Nephron (organoid): ENCODE data around the gene ZNF439.
"Not testable (repeated sequence)": the region's sequence is repeated elsewhere in the genome, so short reads cannot be mapped to it uniquely, and the experiment has no call there.

Experiments
- H3K27ac Mint-ChIP-seq, 3 experiments: 2 replicates each; pipeline ENCODE4 v1.8.0; 2020; ENCODE audit warnings: mixed read lengths in 3 of 3, mild to moderate bottlenecking in 2 of 3, moderate library complexity in 1 of 3
- H3K27me3 Mint-ChIP-seq: 2 replicates; pipeline ENCODE4 v1.8.0; 2021; ENCODE audit warnings: low read depth, mild to moderate bottlenecking, moderate library complexity, mixed read lengths
- H3K36me3 Mint-ChIP-seq: 2 replicates; pipeline ENCODE4 v1.8.0; 2020; ENCODE audit warnings: low read depth, mixed read lengths
- H3K4me1 Mint-ChIP-seq: 2 replicates; pipeline ENCODE4 v1.8.0; 2020; ENCODE audit warnings: mixed read lengths
- H3K4me3 Mint-ChIP-seq, 3 experiments: 2 replicates each; pipeline ENCODE4 v1.8.0; 2020; ENCODE audit warnings: mild to moderate bottlenecking in 3 of 3, mixed read lengths in 3 of 3, moderate library complexity in 2 of 3
- H3K9me3 Mint-ChIP-seq: 2 replicates; pipeline ENCODE4 v1.8.0; 2020; ENCODE audit warnings: mixed read lengths
- TF ChIP-seq, protein P1 (sequence below), 3 experiments: fragments of 200-600 bp; sonication (generic); IDR thresholded peaks; one replicate each; pipeline ENCODE4 v1.5.0; 2021; ENCODE audit warnings: antibody characterized with exemption in 3 of 3; ENCODE audit not compliant: unreplicated experiment in 3 of 3

The ZNF439 gene

DNA sequence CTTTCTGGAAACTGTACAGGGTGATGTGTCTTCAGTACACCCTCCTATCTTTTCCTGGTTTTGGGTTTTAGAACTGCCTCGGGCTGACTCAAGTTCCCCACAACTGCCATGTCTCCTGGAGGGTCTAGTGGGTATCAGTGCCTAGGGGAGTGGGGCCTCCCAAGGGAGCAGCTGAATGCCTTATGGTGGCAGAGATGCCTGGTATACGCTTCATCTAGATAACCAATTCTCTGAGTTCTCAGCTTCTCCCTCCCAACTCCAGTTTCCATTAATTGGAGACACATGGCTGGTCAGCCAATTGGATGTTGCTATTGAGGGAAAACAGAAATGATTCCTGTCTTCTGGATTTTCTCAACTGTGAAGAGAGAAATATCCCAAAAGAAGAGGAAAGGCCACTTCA lies 12.8 kb downstream of the ZNF439 start:
- H3K4me1 Mint-ChIP-seq: no peaks in the 10 kb centered on the region
- peaks cover 31% of the 10 kb centered on the region for H3K9me3 Mint-ChIP-seq
- no peak overlapping the region for H3K27ac Mint-ChIP-seq
- no peaks in the 10 kb centered on the region for H3K27me3 Mint-ChIP-seq
- H3K36me3 Mint-ChIP-seq: peaks cover 4% of the 10 kb centered on the region
- TF ChIP-seq, protein P1, sequence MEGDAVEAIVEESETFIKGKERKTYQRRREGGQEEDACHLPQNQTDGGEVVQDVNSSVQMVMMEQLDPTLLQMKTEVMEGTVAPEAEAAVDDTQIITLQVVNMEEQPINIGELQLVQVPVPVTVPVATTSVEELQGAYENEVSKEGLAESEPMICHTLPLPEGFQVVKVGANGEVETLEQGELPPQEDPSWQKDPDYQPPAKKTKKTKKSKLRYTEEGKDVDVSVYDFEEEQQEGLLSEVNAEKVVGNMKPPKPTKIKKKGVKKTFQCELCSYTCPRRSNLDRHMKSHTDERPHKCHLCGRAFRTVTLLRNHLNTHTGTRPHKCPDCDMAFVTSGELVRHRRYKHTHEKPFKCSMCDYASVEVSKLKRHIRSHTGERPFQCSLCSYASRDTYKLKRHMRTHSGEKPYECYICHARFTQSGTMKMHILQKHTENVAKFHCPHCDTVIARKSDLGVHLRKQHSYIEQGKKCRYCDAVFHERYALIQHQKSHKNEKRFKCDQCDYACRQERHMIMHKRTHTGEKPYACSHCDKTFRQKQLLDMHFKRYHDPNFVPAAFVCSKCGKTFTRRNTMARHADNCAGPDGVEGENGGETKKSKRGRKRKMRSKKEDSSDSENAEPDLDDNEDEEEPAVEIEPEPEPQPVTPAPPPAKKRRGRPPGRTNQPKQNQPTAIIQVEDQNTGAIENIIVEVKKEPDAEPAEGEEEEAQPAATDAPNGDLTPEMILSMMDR (IDR thresholded peaks at IDR 0.05; ENCODE audit: unreplicated experiment in 3 of 3): no peak
- H3K4me3 Mint-ChIP-seq: no peak overlapping the region

DNA sequence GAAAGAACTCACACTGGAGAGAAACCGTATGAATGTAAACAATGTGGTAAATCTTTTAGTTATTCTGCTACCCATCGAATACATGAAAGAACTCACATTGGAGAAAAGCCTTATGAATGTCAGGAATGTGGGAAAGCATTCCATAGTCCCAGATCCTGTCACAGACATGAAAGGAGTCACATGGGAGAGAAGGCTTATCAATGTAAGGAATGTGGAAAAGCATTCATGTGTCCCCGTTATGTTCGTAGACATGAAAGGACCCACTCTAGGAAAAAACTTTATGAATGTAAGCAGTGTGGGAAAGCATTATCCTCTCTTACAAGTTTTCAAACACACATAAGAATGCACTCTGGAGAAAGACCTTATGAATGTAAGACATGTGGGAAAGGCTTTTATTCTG lies 19.2 kb downstream of the ZNF439 start:
- not testable (repeated sequence) for H3K4me1 Mint-ChIP-seq

DNA sequence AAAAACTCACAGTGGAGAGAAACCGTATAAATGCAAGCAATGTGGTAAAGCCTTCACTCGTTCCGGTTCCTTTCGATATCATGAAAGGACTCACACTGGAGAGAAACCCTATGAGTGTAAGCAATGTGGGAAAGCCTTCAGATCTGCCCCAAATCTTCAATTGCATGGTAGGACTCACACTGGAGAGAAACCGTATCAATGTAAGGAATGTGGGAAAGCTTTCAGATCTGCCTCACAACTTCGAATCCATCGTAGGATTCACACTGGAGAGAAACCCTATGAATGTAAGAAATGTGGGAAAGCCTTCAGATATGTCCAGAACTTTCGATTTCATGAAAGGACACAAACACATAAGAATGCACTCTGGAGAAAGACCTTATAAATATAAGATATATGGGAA lies 19.7 kb downstream of the ZNF439 start:
- TF ChIP-seq, protein P1 (IDR thresholded peaks at IDR 0.05; ENCODE audit: unreplicated experiment in 3 of 3): no peak

More for the DNA sequence above, 19.2 kb downstream of the ZNF439 start:
- H3K27ac Mint-ChIP-seq, H3K4me3 Mint-ChIP-seq, H3K27me3 Mint-ChIP-seq: not testable (repeated sequence)
- peaks cover 24% of the 10 kb centered on the region for H3K36me3 Mint-ChIP-seq
- H3K9me3 Mint-ChIP-seq: peaks cover 54% of the 10 kb centered on the region

DNA sequence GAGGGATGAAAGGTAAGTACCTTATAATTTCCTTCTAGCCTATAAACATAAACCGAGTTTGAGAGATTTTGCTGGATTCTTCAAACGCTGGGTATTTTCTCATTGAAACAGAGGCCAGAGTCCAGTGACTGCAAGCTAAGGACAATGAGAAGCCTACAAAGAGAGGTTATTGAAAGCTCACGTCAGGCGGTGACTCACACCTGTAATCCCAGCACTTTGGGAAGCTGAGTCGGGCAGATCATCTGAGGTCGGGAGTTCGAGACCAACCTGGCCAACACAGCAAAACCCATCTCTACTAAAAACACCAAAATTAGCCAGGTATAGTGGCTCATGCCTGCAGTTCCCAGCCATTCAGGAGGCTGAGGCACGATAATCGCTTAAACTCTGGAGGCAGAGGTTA lies 24.1 kb downstream of the ZNF439 start:
- Mint-ChIP-seq H3K4me3 (no peak overlapping the region), H3K4me1 (no peaks in the 10 kb centered on the region), H3K27ac (no peak overlapping the region), H3K9me3 (peaks cover 25% of the 10 kb centered on the region), H3K27me3 (peaks cover 4% of the 10 kb centered on the region), H3K36me3 (peaks cover 14% of the 10 kb centered on the region)
- TF ChIP-seq, protein P1 (IDR thresholded peaks at IDR 0.05; ENCODE audit: unreplicated experiment in 3 of 3): no peak

More for the DNA sequence above, 19.7 kb downstream of the ZNF439 start:
- Mint-ChIP-seq H3K4me3 (no peak overlapping the region), H3K9me3 (peaks cover 53% of the 10 kb centered on the region), H3K27me3 (no peaks in the 10 kb centered on the region), H3K27ac (no peak overlapping the region), H3K36me3 (peaks cover 24% of the 10 kb centered on the region), H3K4me1 (no peaks in the 10 kb centered on the region)

DNA sequence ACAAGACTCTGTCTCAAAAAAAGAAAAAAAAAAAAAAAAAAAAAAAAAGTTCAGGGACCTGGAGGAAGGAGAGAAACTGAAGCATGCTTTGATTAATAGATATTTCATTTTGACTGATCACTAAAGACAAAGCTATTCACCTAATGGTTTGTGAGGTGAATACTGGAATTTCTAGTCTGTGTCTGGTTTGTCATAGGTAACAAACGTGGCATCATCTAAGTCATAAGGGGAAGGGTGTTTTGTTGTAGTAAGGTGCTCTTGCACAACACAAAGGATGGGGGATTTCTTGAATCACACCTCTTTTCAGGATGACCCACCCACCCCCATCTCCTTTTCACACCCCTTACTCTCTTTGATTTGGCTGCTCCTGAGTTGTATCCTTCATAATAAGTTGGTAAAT lies 25.2 kb downstream of the ZNF439 start:
- TF ChIP-seq, protein P1 (IDR thresholded peaks at IDR 0.05; ENCODE audit: unreplicated experiment in 3 of 3): no peak
- Mint-ChIP-seq H3K27me3 (peaks cover 4% of the 10 kb centered on the region), H3K9me3 (peaks cover 14% of the 10 kb centered on the region), H3K4me1 (no peaks in the 10 kb centered on the region), H3K36me3 (peaks cover 3% of the 10 kb centered on the region), H3K4me3 (no peak overlapping the region), H3K27ac (no peak overlapping the region)

DNA sequence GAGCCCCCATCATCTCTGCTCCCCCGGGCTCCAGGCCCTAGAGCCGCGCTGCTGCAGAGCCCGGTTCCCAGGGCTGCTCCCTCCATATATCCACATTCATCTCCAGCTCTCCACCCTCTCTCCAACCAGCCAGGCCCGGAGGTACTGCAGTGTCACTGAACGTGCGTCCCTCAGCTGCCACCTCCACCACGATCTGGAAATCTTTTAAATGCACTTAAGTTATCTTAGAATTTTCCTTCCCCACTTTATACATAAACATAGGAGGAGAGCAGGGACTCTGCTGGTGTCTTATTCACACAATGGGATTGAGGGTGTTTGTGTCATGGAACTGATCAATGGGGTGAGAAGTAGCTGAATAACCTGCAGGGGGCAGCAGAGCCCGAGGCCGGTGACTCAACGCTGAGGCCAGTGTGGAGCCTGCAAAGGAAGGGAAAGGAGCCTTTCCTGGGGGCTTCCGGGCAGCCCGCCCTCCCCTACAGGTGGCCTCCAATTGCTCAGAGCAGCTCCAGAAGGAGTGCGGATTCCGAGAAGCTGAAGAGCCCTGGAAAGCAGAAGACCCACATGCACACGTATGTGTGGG lies 31.3 kb downstream of the ZNF439 start:
- H3K4me3 Mint-ChIP-seq, H3K4me1 Mint-ChIP-seq: not testable (repeated sequence)

More for the DNA sequence above, 31.3 kb downstream of the ZNF439 start:
- H3K27me3 Mint-ChIP-seq, H3K27ac Mint-ChIP-seq, H3K9me3 Mint-ChIP-seq, H3K36me3 Mint-ChIP-seq: not testable (repeated sequence)
- TF ChIP-seq, protein P1 (IDR thresholded peaks at IDR 0.05; ENCODE audit: unreplicated experiment in 3 of 3): peak in 2 of 3 experiments; percentile 32 to 45
